OCI-M2 (cell line): ENCODE measurements around the gene APCS.

ENCODE experiments used
- DNase-seq: peaks from one replicate; lab custom pipeline; 2025; ENCODE audit not compliant: unreplicated experiment; lab: John Stamatoyannopoulos, UW

The APCS gene, protein sequence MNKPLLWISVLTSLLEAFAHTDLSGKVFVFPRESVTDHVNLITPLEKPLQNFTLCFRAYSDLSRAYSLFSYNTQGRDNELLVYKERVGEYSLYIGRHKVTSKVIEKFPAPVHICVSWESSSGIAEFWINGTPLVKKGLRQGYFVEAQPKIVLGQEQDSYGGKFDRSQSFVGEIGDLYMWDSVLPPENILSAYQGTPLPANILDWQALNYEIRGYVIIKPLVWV

DNA sequence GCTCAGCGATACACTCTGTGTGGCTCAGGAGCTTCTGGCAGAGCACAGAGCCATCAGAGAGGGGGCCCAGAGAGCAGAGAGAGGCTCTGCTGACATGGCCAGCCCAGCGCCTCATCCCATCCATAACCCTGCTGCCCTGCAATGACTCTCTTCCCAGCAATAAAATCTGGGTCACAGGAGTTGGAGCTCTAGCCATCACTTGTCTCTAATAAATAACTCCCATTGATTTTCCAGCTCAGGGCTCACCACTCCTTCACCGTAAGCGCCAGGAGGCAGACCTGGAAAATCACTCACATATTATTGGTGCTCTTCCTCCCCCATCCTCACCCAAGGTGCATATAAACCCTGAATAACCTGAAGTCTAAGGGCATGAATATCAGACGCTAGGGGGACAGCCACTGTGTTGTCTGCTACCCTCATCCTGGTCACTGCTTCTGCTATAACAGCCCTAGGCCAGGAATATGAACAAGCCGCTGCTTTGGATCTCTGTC lies at the start of gene APCS:
Gene APCS, plus strand, starts transcription at position 366 of the 491 bp plus-strand sequence. Its CDS starts 96 bp downstream, at position 462.
- no peak for DNase-seq

DNA sequence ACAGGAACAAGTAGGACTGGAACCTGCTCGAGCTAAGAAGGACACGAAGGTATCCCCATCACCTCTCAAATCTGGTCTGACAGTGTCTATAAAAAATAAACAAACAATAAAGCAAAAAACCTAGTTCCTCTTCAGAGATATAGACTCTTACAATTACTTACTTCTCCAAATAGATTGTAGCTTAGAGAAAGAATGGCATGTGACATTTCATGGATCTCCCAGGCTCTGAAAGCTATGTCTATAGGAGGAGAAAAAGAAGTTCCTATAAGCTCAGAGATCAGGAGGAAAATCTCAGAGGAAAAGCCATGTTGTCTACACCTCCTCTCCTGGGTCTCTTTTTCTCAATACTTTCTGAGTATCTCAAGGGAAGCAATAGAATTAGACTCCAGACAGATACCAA lies 39.5 kb upstream of the APCS start:
- no peak for DNase-seq

- DNase-seq = no peak
These were observed 33.4 kb upstream of the APCS start for GRCh38 chr1:159554261-159554660.

DNA sequence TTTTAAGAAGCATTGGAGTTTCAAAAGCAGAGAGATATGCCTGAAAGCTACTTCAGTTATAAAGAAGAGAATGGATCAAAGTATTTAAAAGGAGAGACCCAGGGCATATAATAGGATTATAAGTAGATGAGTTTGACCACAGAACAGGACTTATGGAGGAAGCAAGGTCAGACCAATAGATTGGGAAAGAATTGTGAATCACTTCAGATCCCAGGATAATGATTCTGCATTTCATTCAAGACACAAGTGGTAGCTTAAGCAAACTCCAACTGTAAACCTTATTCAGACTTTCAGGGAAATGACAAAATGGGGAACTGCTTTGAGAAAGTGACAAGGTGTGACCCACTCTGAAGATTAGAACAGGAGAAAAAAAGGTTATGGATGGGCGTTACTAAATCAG lies 32.9 kb upstream of the APCS start:
- no peak for DNase-seq

DNA sequence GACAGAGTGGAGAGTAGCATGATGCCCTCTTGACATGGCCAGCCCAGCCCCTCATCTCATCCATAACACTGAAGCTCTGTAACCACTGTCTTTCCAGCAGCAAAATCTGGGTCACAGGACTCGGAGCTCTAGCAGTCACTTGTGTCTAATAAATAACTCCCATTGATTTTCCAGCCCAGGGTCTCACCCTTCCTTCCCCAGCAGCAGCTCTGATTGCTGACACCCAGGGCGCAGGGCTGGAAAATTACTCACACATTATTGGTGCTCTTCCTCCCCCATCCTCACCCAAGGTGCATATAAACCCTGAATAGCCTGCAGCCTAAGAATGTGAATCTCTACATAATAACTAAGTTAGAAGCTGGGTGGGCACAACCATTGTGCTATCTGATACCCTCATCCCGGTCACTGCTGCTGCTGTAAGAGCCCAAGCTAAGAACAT lies 30.7 kb upstream of the APCS start:
- DNase-seq = no peak

DNA sequence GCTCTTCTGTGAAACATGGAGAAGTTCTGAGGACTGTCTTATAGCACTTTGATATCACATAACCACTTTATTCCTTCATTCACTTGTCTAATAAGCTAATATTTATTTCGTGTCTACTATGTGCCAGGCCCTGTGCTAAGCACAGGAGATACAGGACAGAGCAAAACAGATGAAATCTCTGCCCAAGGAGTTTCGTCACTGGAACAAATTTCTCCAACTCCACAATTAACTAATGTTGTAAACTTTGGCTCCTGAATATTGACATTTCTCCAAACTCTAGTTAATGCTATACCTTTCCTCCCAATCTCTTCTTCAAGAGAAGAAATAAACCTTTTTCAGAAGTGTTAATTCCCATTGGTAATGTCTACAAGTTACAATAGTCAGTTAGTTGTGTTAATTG lies 27.0 kb upstream of the APCS start:
- no peak for DNase-seq

DNA sequence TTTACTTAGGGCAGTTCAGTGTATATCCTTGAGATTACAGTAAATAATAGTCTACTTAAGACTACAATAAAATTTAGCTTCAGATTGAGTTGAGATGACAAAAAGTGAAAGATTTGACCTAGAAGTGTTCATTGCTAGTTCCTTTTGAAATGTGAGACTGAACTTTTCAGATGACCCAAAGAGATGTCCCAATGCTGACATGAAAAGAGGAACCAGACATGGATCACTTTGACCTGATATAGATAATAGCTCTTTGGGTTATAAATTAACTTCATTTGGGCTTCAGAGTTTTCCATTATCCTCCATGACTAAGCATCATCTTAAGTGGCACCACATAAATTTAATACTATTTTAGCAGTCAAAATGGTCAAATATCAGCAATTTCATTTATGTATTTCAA lies 26.1 kb upstream of the APCS start:
- DNase-seq = no peak

DNA sequence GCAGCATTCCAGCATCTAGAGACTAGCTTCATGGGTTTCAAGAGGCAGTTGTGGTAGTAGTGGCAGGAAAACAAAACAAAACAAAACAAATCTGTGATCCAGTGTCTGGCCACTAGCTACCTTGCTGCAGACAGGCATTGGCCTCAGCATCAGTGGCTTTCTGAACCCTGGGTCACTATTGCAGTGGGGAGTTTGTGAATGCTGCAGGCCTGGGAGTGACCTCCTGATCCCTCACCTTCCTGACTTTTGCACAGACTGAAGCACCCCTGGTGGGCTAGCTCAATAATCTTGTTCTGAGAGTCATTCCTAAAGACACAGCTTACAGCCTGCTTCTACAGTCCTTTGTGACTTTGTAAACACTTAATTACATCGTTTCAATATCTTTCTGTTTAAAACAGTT lies 24.9 kb upstream of the APCS start:
- DNase-seq = no peak

GRCh38 chr1:159577446-159577845 lies 10.2 kb upstream of the APCS start:
- DNase-seq = no peak

- no peak for DNase-seq
These were observed 7.3 kb upstream of the APCS start for GRCh38 chr1:159580340-159580739.

DNA sequence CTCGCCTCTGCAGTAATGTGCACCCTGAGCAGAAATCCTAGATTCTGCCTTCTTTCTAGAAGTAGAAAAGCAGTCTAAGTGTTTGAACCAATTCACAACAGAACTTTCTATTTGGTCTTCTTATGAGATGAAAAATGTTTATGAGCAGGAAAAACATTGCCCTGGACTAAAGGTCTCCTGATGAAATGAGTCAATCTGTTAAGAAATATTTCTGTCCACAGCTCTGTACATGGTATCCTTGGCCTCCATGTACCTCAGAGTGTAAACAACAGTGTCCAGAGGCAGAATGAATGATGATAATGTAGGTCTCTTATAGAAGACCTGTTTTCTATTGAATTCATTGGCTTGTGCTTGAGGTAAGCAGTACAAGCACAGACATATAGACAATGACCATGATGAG lies 6.2 kb upstream of the APCS start:
- no peak for DNase-seq

- DNase-seq = no peak
These were observed 3.1 kb upstream of the APCS start for GRCh38 chr1:159584536-159584935.

GRCh38 chr1:159591981-159592380 lies 4.4 kb downstream of the APCS start:
- DNase-seq = no peak

DNA sequence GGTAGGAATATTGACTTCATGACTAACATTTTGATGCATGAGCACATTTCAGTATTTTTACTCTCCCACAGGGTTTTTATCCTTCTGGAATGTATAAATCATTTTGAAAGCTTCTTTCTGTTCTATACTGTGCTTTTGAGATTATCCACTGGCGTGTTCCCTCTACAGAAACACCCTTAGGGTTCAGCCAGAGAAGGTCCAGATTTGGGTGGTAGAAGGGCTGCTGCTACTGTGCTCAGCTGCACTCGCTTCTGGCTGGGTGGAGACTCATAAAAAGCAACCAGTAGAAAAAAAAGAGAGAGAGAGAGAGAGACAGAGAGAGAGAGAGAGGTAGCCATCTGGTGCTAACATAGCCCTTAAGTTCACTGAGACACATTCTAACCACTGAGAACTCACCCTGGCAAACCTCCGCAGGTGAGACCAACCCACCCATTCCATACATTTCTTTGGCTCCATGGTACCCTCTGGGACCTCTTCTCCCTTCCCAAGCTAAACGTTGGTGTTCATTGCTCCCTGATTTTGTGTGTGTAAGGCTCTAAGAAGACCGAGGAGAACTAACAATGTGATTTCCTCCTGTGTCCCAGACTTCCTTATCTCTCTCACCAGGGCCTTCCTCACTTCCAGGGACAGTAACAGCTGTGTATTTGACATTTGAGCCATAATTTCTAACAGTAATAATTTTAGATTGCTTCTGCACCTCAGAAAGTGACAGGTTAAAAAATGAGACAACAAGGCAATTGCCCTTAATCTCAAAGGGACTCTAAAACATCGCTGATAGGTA lies 7.2 kb downstream of the APCS start:
- DNase-seq = no peak

DNA sequence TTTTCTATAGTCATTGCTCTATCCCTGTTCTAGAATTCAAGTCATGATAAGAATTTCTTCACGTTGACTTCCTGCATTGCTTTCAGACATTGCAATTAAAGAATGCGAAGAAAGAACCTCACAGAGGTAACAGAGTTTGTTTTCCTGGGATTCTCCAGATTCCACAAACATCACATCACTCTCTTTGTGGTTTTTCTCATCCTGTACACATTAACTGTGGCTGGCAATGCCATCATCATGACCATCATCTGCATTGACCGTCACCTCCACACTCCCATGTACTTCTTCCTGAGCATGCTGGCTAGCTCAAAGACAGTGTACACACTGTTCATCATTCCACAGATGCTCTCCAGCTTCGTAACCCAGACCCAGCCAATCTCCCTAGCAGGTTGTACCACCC lies 10.6 kb downstream of the APCS start:
- DNase-seq = no peak

GRCh38 chr1:159600894-159601293 lies 13.3 kb downstream of the APCS start:
- DNase-seq = no peak

GRCh38 chr1:159602501-159602999 lies 14.9 kb downstream of the APCS start:
- DNase-seq = no peak

DNA sequence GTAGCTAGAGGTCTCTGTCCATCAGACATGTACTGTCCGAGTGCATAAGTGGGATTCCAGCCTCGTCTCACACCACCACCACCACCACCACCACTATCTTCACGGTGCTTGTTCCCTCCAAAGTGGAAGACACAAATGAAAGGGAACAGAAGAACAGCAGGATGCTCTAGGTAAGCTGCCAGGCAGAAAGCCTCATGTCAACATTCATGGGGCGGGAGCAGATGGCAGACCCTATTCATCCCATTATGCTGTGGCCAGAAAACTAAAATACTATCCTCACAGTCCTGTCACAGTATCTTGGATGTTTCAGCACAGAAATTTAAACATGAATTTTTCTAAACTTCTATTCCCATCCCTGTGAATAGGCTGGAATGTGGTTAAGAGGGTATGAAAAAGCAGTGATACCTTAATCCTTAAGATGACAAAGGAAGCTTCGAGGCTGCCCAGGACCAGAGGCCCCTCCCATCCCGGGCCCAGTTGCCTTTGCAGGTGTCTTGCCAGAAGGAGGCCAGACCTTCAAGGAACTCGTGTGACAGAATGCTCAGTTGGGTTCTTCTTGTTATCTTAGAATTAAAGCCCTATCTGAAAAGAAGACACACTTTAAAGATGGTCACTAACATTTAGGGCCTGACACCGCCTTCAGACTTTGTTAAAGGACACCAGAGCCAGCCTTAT lies 24.7 kb downstream of the APCS start:
- DNase-seq = no peak

DNA sequence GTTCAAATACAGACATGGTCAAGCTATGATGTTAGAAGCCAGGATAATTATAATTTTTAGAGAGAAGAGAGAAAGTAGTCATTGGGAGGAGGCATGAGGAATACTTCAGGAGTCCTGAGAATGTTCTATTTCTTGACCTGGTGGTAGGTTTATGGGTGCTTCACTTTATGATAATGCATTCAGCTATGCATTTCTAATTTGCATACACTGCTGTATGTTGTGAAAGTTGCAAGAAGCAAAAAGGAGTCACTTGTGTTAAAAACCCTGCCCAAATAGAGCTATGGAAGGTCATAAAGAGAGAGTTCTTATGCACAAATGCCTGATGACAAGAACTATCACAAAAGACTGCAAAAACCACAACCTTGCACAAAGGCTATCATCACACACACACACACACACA lies 45.3 kb downstream of the APCS start:
- DNase-seq = no peak
